ENCODE results near the gene RAB37. TPM values are rescaled to one million over a fixed set of nuclear protein-coding genes. Genes with fewer than 3 reads are reported as not detected.

Gene RAB37
- total and polyA plus RNA-seq, 2 of the 13 experiments (the other 11 are each of a cell fraction or from before 2014, with no cell fraction given) = 0.91 to 3.7 TPM

DNA sequence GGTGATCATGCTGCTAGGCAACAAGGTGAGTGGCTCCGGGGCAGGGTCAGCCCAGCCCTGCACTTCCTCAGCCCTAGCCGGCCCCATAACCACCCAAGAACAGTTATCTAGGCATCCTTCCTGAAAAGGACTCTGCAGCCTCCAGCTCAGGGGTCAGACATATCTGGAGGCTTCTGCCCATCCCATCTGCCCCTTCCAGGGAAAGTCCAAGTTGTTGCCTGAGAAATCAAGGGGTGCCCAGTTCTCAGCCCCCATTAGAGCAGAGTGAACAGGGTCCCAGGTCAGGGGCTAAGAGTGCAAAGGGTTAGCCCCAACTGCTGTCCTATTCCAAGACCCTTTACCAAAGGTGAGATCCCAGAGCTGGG lies 7.3 kb downstream of the RAB37 start (continued):
- no peak for TF ChIP-seq SCMH1 (CRISPR knock-in tag; IDR thresholded peaks at IDR 0.05; ENCODE audit: borderline replicate concordance)
- TF ChIP-seq ZBTB7A (CRISPR knock-in tag; IDR thresholded peaks at IDR 0.05) = no peak
- TF ChIP-seq, protein P1, sequence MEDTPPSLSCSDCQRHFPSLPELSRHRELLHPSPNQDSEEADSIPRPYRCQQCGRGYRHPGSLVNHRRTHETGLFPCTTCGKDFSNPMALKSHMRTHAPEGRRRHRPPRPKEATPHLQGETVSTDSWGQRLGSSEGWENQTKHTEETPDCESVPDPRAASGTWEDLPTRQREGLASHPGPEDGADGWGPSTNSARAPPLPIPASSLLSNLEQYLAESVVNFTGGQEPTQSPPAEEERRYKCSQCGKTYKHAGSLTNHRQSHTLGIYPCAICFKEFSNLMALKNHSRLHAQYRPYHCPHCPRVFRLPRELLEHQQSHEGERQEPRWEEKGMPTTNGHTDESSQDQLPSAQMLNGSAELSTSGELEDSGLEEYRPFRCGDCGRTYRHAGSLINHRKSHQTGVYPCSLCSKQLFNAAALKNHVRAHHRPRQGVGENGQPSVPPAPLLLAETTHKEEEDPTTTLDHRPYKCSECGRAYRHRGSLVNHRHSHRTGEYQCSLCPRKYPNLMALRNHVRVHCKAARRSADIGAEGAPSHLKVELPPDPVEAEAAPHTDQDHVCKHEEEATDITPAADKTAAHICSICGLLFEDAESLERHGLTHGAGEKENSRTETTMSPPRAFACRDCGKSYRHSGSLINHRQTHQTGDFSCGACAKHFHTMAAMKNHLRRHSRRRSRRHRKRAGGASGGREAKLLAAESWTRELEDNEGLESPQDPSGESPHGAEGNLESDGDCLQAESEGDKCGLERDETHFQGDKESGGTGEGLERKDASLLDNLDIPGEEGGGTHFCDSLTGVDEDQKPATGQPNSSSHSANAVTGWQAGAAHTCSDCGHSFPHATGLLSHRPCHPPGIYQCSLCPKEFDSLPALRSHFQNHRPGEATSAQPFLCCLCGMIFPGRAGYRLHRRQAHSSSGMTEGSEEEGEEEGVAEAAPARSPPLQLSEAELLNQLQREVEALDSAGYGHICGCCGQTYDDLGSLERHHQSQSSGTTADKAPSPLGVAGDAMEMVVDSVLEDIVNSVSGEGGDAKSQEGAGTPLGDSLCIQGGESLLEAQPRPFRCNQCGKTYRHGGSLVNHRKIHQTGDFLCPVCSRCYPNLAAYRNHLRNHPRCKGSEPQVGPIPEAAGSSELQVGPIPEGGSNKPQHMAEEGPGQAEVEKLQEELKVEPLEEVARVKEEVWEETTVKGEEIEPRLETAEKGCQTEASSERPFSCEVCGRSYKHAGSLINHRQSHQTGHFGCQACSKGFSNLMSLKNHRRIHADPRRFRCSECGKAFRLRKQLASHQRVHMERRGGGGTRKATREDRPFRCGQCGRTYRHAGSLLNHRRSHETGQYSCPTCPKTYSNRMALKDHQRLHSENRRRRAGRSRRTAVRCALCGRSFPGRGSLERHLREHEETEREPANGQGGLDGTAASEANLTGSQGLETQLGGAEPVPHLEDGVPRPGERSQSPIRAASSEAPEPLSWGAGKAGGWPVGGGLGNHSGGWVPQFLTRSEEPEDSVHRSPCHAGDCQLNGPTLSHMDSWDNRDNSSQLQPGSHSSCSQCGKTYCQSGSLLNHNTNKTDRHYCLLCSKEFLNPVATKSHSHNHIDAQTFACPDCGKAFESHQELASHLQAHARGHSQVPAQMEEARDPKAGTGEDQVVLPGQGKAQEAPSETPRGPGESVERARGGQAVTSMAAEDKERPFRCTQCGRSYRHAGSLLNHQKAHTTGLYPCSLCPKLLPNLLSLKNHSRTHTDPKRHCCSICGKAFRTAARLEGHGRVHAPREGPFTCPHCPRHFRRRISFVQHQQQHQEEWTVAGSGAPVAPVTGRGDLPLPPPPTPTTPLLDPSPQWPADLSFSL (CRISPR knock-in tag; IDR thresholded peaks at IDR 0.05) = no peak
- TF ChIP-seq ZNF746 (CRISPR knock-in tag; IDR thresholded peaks at IDR 0.05) = no peak
- no peak for TF ChIP-seq ZNF446 (CRISPR knock-in tag; IDR thresholded peaks at IDR 0.05)
- no peak for TF ChIP-seq ZNF343 (CRISPR knock-in tag; IDR thresholded peaks at IDR 0.05)
- no peak for TF ChIP-seq ZNF143 (CRISPR knock-in tag; IDR thresholded peaks at IDR 0.05)
- no peak for TF ChIP-seq ZNF644 (CRISPR knock-in tag; IDR thresholded peaks at IDR 0.05; ENCODE audit: low read depth)
- no peak for TF ChIP-seq BRCA1 (CRISPR knock-in tag; IDR thresholded peaks at IDR 0.05)
- no peak for TF ChIP-seq TBX2 (CRISPR knock-in tag; IDR thresholded peaks at IDR 0.05; ENCODE audit: borderline replicate concordance)
- no peak for TF ChIP-seq ZNF30 (CRISPR knock-in tag; IDR thresholded peaks at IDR 0.05)
- no peak for TF ChIP-seq ZFX (CRISPR knock-in tag; IDR thresholded peaks at IDR 0.05; ENCODE audit: low read depth)
- no peak for TF ChIP-seq IRX3 (CRISPR knock-in tag; IDR thresholded peaks at IDR 0.05; ENCODE audit: borderline replicate concordance, low read depth)
- TF ChIP-seq, protein P2, sequence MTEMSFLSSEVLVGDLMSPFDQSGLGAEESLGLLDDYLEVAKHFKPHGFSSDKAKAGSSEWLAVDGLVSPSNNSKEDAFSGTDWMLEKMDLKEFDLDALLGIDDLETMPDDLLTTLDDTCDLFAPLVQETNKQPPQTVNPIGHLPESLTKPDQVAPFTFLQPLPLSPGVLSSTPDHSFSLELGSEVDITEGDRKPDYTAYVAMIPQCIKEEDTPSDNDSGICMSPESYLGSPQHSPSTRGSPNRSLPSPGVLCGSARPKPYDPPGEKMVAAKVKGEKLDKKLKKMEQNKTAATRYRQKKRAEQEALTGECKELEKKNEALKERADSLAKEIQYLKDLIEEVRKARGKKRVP (CRISPR knock-in tag; IDR thresholded peaks at IDR 0.05) = no peak
- TF ChIP-seq ZNF841 (CRISPR knock-in tag; IDR thresholded peaks at IDR 0.05; ENCODE audit: borderline replicate concordance) = no peak
- TF ChIP-seq, protein P3, sequence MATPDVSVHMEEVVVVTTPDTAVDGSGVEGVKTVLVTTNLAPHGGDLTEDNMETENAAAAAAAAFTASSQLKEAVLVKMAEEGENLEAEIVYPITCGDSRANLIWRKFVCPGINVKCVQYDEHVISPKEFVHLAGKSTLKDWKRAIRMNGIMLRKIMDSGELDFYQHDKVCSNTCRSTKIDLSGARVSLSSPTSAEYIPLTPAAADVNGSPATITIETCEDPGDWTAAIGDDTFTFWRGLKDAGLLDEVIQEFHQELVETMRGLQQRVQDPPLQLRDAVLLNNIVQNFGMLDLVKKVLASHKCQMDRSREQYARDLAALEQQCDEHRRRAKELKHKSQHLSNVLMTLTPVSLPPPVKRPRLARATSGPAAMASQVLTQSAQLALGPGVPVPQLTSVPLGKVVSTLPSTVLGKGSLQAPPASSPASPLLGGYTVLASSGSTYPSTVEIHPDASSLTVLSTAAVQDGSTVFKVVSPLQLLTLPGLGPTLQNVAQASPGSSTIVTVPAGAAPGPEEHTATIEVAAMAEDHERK (CRISPR knock-in tag; IDR thresholded peaks at IDR 0.05; ENCODE audit: low read depth) = no peak
- TF ChIP-seq YEATS4 (CRISPR knock-in tag; IDR thresholded peaks at IDR 0.05; ENCODE audit: borderline replicate concordance) = no peak
- no peak for TF ChIP-seq NCOA2 (CRISPR knock-in tag; IDR thresholded peaks at IDR 0.05)
- TF ChIP-seq, protein P4, sequence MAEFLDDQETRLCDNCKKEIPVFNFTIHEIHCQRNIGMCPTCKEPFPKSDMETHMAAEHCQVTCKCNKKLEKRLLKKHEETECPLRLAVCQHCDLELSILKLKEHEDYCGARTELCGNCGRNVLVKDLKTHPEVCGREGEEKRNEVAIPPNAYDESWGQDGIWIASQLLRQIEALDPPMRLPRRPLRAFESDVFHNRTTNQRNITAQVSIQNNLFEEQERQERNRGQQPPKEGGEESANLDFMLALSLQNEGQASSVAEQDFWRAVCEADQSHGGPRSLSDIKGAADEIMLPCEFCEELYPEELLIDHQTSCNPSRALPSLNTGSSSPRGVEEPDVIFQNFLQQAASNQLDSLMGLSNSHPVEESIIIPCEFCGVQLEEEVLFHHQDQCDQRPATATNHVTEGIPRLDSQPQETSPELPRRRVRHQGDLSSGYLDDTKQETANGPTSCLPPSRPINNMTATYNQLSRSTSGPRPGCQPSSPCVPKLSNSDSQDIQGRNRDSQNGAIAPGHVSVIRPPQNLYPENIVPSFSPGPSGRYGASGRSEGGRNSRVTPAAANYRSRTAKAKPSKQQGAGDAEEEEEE (CRISPR knock-in tag; IDR thresholded peaks at IDR 0.05; ENCODE audit: borderline replicate concordance) = no peak
- TF ChIP-seq KLF13 (CRISPR knock-in tag; IDR thresholded peaks at IDR 0.05) = 0 out of 2 replicates have a peak, but pooled peaks have one; percentile 55
- 0 out of 2 replicates have a peak, but pooled peaks have one; percentile 24 for TF ChIP-seq ZNF230 (CRISPR knock-in tag; IDR thresholded peaks at IDR 0.05)

Data from HepG2 (cell line).